Fibroblast of lung (primary cell): Measurements from ENCODE around the gene SERPINB1. TPM values are rescaled to one million over a fixed set of nuclear protein-coding genes. Genes with fewer than 3 reads are reported as not detected.

ENCODE experiments used
- DNase-seq, 2 donors: peaks; one replicate each; pipeline versions ENCODE4 v3.0.0 to v3.0.0-alpha.2; 2010; ENCODE audit warnings: low read depth in 2 of 2
- H2AFZ ChIP-seq: 2 replicates; pipeline ENCODE4 v1.5.1; 2012; ENCODE audit warnings: low read length, control low read depth, inconsistent platforms
- H3K27ac ChIP-seq: 2 replicates; pipeline ENCODE4 v1.5.1; 2011; ENCODE audit warnings: low read length, control low read depth; ENCODE audit not compliant: insufficient read depth
- H3K27me3 ChIP-seq: 2 replicates; pipeline ENCODE4 v1.5.1; 2011; ENCODE audit warnings: mild to moderate bottlenecking, low read length; ENCODE audit not compliant: control insufficient read depth, insufficient read depth
- H3K36me3 ChIP-seq: 2 replicates; pipeline ENCODE4 v1.5.1; 2011; ENCODE audit warnings: low read length; ENCODE audit not compliant: control insufficient read depth, insufficient read depth
- H3K4me1 ChIP-seq: 2 replicates; pipeline ENCODE4 v1.5.1; 2011; ENCODE audit warnings: low read length; ENCODE audit not compliant: control insufficient read depth, insufficient read depth; ENCODE audit errors: extremely low read depth
- H3K4me2 ChIP-seq: 2 replicates; pipeline ENCODE4 v1.5.1; 2011; ENCODE audit warnings: low read length, control low read depth; ENCODE audit not compliant: insufficient read depth; ENCODE audit errors: extremely low read depth
- H3K4me3 ChIP-seq, 4 experiments: fragments of 200-600 bp in 1 of 4; sonication (generic) in 1 of 4; replicated peaks in 1 of 4; 2 replicates each; pipeline ENCODE4 v1.5.1; 2011 to 2016; ENCODE audit warnings: low read length in 4 of 4, low read depth in 3 of 4, mild to moderate bottlenecking in 3 of 4, control low read depth in 2 of 4, inconsistent platforms in 1 of 4, mixed read lengths in 1 of 4; ENCODE audit not compliant: insufficient read depth in 1 of 4; ENCODE audit errors: control extremely low read depth in 1 of 4
- H3K79me2 ChIP-seq: 2 replicates; pipeline ENCODE4 v1.5.1; 2012; ENCODE audit warnings: mild to moderate bottlenecking, low read length, inconsistent platforms; ENCODE audit not compliant: control insufficient read depth, insufficient read depth
- H3K9ac ChIP-seq: 2 replicates; pipeline ENCODE4 v1.5.1; 2011; ENCODE audit warnings: mild to moderate bottlenecking, low read length, control low read depth; ENCODE audit not compliant: insufficient read depth
- H3K9me3 ChIP-seq: 2 replicates; pipeline ENCODE4 v1.5.1; 2012; ENCODE audit warnings: low read depth, low read length; ENCODE audit not compliant: control insufficient read depth, insufficient read depth
- H4K20me1 ChIP-seq: 2 replicates; pipeline ENCODE4 v1.5.1; 2011; ENCODE audit warnings: low read length; ENCODE audit not compliant: control insufficient read depth, insufficient read depth; ENCODE audit errors: extremely low read depth
- CTCF ChIP-seq, 2 donors: IDR thresholded peaks in 1 of 2; conservative IDR thresholded peaks in 1 of 2; 1 replicate in 1 of 2; 2 replicates in 1 of 2; pipeline ENCODE4 v1.5.1; 2011 to 2012; ENCODE audit warnings: low read length in 2 of 2, control low read depth in 1 of 2, inconsistent platforms in 1 of 2, low read depth in 1 of 2, mild to moderate bottlenecking in 1 of 2
- EZH2 ChIP-seq: IDR thresholded peaks from 2 replicates; pipeline ENCODE4 v1.5.1; 2012; ENCODE audit warnings: low read length, control low read depth, mild to moderate bottlenecking; ENCODE audit errors: missing control alignments
- polyA plus RNA-seq, 2 donors: library from polyadenylated mRNA; depleted of rRNA in 1 of 2; stranded (reverse) in 1 of 2; unstranded in 1 of 2; fragments of >200 nt; gene quantifications; 2 replicates each; pipeline ENCODE4 v1.2.1, GENCODE V29; 2011 to 2012; ENCODE audit warnings: missing spikeins in 1 of 2
- total RNA-seq: library from RNA; depleted of rRNA; stranded (reverse); fragments of >200 nt; gene quantifications from 2 replicates; pipeline ENCODE4 v1.2.1, GENCODE V29; 2014

Gene SERPINB1
- total and polyA plus RNA-seq, 2 donors (not counting 1 experiment from before 2014, with no cell fraction given): 19.3 to 39.5 TPM

- Histone ChIP-seq H3K36me3 (no peaks in the 10 kb centered on the region), H3K79me2 (peaks cover 1% of the 10 kb centered on the region), H3K9me3 (no peaks in the 10 kb centered on the region), H3K9ac (no peak overlapping the region), H3K4me1 (peaks cover 17% of the 10 kb centered on the region), H3K27me3 (no peaks in the 10 kb centered on the region), H3K27ac (peak overlapping the region; percentile 97), H3K4me2 (no peak overlapping the region), H4K20me1 (no peaks in the 10 kb centered on the region), H3K4me3 (peak overlapping the region in 1 of 4 experiments; percentile 11), H2AFZ (no peak overlapping the region)
- TF ChIP-seq EZH2: no peak
- TF ChIP-seq CTCF (conservative IDR thresholded peaks at IDR 0.05 in 1 of 2, IDR thresholded peaks at IDR 0.05 in 1 of 2; ENCODE audit: low read depth in 1 of 2, low read length in 2 of 2): no peak
- peak in 1 of 2 donors; percentile 43 for DNase-seq
Measured at GRCh38 chr6:2791450-2791974, 50.2 kb downstream of the SERPINB1 start.

GRCh38 chr6:2790588-2791449, 50.8 kb downstream of the SERPINB1 start:
- Histone ChIP-seq H3K4me3 (peak overlapping the region in 3 of 4 experiments; percentile 34 to 40 (median 40)), H3K4me2 (peak overlapping the region; percentile 87), H3K9me3 (no peaks in the 10 kb centered on the region), H3K4me1 (peaks cover 17% of the 10 kb centered on the region), H3K36me3 (no peaks in the 10 kb centered on the region), H3K27me3 (no peaks in the 10 kb centered on the region), H2AFZ (peak overlapping the region; percentile 31), H4K20me1 (no peaks in the 10 kb centered on the region), H3K27ac (peak overlapping the region; percentile 97), H3K79me2 (peaks cover 1% of the 10 kb centered on the region), H3K9ac (peak overlapping the region; percentile 71)
- TF ChIP-seq CTCF (conservative IDR thresholded peaks at IDR 0.05 in 1 of 2, IDR thresholded peaks at IDR 0.05 in 1 of 2; ENCODE audit: low read depth in 1 of 2, low read length in 2 of 2) (peak; percentile 80 to 87), EZH2 (no peak)
- peak; percentile 81 to 91 for DNase-seq

GRCh38 chr6:2786269-2786668, 55.4 kb downstream of the SERPINB1 start:
- no peaks in the 10 kb centered on the region for H3K27me3 ChIP-seq
- H4K20me1 ChIP-seq: no peaks in the 10 kb centered on the region
- no peak for DNase-seq
- peaks cover 15% of the 10 kb centered on the region for H3K4me1 ChIP-seq
- no peak overlapping the region for H3K9ac ChIP-seq
- no peak overlapping the region for H2AFZ ChIP-seq
- H3K36me3 ChIP-seq: peaks cover 8% of the 10 kb centered on the region
- no peak overlapping the region for H3K4me3 ChIP-seq
- H3K27ac ChIP-seq: no peak overlapping the region
- peaks cover 5% of the 10 kb centered on the region for H3K79me2 ChIP-seq
- no peaks in the 10 kb centered on the region for H3K9me3 ChIP-seq
- H3K4me2 ChIP-seq: no peak overlapping the region
- TF ChIP-seq EZH2 (no peak), CTCF (conservative IDR thresholded peaks at IDR 0.05 in 1 of 2, IDR thresholded peaks at IDR 0.05 in 1 of 2; ENCODE audit: low read depth in 1 of 2, low read length in 2 of 2) (no peak)
